Measurements from ENCODE around the gene SLC33A1. TPM values are rescaled to one million over a fixed set of nuclear protein-coding genes. Genes with fewer than 3 reads are reported as not detected.
"Not testable (repeated sequence)": the region's sequence is repeated elsewhere in the genome, so short reads cannot be mapped to it uniquely, and the experiment has no call there.

SLC33A1 gene
- 53.8 TPM for total RNA-seq

DNA sequence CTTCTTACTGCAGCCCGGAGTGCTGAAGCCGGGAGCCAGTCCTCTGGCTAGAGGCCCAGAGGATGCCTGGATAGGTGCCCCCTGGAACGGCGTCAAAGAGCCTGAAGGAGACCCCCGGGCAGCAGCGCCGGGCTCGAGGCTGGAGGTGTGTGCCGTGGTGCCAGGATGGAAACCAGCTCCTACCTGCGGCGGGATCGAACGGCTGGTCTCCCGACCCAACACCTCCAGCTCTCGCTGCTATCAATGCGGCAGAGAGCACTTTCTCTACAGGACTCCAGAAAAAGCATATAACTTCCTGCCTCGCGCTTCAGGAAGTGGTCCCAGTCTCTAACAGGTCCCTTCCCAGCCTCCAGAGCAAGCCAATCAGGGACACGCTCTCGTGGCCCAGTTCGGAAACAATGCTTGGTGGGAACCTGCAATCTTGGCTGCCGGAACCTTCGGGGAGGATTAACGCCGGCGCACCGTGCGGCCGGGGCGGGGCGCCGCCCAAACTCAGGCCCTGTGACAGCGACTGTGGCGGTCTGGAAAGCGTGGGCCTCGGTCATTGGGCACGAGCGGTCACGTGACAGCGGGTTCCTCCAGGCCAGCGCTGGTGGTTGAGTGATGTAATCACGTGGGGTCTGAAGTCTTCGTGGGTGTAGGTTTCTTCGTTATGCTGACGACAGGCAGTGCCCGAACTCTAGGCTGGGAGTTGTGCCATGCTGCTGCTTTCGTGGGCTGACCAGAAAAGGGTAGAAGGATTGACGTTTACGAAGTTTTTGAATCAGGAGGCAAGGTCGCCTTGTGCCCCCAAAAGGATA, at the start of gene SLC33A1:
TSS of gene SLC33A1 (minus strand) at position 287 of the 800 bp plus-strand sequence. CDS start 430 bp downstream, outside the sequence.
- peak; percentile 86 to 95 for DNase-seq (ENCODE audit: low spot score in 2 of 2)
- no peak for FAIRE-seq

DNA sequence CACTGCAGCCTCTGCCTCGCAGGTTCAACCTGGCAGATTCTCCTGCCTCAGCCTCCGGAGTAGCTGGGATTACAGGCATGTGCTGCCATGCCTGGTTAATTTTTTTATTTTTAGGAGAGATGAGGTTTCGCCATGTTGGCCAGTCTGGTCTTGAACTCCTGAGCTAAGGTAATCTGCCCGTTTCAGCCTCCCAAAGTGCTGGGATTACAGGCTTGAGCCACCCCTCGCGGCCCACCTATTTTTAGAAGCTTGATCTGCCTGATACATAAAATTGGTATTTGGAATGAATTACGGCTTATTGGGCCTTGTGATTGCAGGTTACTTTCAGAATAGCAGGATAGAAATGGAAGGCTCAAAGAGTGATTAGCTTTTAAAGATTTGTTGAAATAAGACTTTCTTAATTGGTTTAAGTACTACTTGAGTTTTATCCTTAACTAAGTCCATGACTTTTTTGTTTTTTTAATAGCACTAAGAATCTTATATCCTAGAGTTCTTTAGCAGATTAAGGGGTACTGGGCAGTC, 41.2 kb upstream of the SLC33A1 start:
- no peak for DNase-seq (ENCODE audit: low spot score in 2 of 2)
- no peak for FAIRE-seq

DNA sequence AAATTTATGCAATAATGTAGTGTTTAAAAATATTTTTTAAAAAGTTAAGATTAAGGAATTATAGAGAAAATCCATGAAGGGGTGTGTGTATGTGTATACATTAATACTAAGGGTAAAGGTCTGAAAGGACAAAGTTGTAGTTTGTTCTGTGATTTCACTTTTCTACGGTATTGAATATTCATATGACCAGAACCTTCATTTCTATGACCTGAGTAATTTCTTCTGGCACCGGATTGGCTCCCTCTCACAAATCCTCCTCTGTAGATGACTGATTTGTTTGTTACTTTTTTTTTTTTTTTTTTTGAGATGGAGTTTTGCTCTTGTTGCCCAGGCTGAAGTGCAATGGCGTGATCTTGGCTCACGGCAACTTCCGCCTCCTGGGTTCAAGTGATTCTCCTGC, 37.1 kb upstream of the SLC33A1 start:
- DNase-seq (ENCODE audit: low spot score in 2 of 2) (no peak), FAIRE-seq (no peak)

DNA sequence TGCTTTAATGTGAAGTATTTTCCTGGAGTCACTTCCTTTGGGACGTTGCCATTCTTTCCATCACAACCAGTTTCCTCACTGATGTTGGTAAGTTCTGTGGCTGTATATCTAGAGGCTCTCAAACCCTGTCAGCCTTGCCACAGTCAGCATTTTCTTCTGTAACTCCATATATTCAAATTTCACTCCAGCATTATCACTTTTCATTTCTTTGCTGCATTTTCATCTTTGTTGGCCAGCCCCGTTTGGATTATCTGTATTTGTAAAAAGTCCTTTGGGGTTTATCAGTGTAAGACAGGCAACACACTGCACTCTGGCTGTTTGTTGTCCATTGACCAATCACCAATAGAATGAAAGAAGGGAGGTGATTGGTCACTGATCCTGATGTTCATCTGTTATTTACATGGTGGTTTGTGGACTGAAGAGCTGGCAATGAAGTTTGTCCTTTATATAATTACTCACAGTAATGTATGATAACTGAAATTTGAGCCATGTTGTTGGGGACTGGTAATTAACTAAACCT, 36.5 kb upstream of the SLC33A1 start:
- DNase-seq (ENCODE audit: low spot score in 2 of 2) (no peak), FAIRE-seq (no peak)

DNA sequence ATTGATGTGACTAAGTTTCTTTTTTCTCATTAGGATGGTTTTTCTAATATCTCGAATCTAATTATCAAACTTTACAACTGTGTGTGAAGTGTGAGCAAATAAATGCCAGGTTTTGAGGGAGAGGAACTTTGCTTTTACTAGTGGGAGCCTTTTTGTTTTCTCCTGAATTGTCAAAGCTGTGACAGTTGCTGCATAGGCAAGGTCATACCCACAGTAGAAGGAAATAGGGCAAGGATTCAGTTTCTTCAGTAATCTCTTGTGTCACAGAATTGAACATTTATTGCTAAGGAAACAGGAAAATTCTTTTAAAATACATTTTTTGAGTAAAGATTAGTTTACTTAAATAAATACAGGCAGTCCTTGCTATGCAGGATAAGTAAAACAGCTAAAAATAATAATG, 35.7 kb upstream of the SLC33A1 start:
- FAIRE-seq (no peak), DNase-seq (ENCODE audit: low spot score in 2 of 2) (no peak)

DNA sequence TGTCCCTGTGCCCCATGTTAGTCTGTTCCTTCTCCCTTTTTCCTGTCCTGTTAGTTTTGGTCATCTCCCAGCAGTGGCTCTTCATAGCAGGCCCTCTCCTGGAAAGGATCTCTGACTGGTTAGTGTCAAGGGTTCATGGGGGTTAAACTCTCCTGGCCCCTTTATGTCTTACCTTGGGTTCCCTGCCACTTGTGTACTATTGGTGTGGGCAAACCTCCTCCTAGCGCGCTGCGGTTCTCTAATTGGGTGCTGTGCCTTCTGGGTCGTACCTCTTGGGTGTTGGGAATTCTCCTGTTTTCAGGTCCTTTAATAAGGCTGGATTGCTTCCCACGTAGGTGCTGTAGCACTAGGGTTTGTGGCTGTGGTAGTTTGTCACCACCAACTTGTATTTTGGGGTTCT, 35.0 kb upstream of the SLC33A1 start:
- FAIRE-seq (no peak), DNase-seq (ENCODE audit: low spot score in 2 of 2) (no peak)

DNA sequence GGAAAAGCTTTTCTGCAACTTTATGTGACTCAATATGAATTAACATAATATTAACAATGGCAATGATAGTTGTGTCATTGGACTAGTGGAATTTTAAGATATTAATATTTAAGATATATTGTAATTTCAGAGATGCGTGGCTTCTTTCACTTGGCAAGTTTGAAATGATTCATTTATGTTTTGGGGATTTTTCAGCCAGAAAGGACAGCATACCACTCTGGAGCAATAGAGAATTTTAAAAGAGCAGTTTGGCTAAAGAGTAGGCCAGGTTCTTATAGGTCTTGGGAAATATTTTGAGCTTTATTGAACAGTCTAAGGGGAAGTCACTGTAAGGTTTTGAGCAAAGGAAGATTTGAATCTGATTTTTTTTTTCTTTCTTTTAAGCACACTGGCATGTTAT, 32.7 kb upstream of the SLC33A1 start:
- FAIRE-seq (no peak), DNase-seq (ENCODE audit: low spot score in 2 of 2) (no peak)

DNA sequence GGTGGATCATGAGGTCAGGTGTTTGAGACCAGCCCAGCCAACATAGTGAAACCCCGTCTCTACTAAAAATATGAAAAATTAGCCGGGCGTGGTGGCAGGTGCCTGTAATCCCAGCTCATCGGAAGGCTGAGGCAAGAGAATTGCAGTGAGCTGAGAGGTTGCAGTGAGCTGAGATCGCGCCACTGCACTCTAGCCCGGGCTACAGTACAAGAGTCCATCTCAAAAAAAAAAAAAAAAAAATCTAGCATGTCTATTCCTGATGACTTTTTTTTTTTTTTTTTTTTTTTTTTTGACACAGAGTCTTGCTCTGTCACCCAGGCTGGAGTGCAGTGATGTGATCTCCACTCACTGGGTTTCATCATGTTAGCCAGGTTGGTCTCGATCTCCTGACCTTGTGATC, 32.1 kb upstream of the SLC33A1 start:
- not testable (repeated sequence) for FAIRE-seq; DNase-seq (ENCODE audit: low spot score in 2 of 2)

DNA sequence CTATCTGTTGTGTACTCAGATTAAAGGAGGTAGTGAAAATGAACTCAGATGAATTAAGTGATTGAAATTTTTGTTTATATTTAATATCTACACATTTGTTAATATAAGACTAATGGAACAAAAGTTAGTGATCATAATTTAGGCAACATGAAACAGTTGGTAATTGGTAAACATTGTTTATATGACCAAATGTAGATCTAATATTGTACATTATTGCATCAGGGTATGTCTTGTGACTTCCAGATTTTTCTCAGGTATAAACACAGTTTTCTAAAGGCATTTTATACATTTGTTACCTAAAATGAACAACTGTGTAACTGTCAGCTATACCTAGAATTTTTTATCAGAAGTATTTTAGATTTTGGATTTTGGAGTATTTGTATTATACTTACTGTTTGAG, 31.1 kb upstream of the SLC33A1 start:
- DNase-seq (ENCODE audit: low spot score in 2 of 2) (no peak), FAIRE-seq (peak; percentile 3)

DNA sequence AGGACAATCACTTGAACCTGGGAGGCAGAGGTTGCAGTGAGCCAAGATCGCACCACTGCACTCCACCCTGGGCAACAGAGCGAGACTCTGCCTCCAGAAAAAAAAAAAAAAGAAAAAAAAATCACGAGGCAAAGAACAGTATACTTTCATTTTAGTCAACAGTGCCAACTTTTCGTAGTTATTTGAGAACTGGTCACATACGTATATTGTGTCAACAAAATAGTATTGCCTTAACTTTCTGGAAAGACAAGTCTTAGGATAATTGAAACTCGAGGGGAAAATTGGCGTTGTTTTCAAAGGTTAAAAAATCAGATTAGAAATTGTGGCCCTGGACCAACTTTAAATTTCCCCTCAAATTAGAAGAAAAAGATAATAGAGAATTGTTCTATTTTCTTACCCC, 30.1 kb upstream of the SLC33A1 start:
- no peak for FAIRE-seq

DNA sequence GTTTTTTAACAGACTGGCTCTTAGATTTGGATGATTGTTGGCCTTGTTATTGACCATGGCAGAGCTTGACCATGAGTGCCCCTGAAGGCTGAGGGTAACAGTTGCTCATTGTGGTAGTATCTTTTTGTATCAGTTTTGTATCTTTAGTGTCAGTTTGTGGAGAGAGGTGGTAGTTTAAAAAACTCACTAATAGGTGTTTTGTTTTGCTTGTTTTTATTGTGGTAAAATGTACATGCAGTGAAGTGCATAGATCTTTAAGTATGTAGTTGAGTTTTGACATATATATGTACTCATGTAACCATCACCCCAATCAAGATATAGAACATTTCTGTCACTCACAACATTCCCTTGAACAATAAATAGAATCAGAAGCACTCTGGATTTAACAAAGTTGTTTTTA, 26.1 kb upstream of the SLC33A1 start:
- no peak for FAIRE-seq
- no peak for DNase-seq (ENCODE audit: low spot score in 2 of 2)

More for the DNA sequence above, 30.1 kb upstream of the SLC33A1 start:
- no peak for DNase-seq (ENCODE audit: low spot score in 2 of 2)

DNA sequence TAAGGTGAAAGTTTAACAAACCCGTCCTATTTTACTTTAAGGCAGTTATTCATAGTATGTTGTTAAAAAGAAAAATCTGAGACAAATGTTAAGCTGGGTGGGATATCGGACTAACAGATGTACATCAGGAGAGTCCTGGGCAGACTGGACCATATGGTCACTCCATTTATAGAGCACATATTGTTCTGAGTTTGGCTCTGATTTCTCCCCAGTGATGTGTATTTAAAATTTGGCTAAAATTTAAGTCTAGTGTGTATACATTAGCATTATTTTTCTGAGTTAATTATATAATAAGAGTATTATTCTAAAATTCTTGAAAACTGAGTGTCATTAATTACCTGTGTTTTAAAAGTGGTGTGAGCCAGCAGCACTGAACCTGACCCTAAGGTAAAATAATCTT, 22.3 kb upstream of the SLC33A1 start:
- FAIRE-seq: no peak
- DNase-seq (ENCODE audit: low spot score in 2 of 2): no peak

DNA sequence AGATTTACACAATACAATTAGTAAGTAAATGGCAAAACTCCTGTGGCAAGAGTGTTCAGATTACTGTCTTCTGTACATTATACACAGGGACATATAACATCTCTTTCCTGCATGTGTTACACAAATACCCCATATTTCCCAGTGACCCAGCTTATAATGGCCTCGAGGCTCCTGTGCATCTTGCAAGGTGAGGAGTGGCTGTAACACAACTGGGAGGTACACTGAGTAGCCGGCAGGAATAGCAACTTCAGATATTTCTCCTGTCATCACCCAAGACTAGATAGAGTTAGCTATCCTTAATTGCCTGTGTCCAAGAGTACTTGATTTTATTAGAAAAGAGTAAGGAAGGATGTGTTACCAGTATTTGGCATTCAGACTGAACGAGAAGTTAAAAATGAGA, 21.8 kb upstream of the SLC33A1 start:
- FAIRE-seq: no peak

DNA sequence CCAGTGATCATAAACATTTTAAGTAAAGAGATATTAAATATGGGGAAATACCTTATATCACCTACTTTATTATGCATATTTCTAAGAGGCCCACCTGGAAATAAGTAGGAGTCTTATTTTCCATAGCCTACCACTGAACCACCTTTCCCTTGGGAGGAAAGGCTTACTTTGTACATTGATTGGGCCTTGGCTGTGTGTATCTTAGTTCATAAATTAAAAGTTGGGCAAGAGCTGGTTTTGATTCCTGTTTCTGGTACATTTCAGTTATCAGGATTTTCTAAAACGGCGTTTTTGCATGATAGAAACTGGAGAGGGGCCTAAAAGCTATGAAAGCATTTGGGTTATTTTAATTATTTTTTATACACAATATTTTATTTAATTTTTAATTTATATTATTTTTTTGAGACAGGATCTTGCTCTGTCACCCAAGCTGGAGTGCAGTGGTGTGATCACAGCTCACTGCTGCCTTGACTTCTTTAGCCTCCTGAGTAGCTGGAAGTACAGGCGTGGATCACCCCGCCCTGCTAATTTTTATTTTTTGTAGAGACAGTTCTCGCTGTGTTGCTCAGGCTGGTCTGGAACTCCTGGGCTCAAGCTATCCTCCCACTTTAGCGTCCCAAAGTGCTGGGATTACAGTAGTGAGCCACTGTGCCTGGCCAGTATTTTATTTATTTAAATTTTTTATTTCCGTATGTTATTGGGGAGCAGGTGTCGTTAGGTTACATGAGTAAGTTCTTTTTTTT, 18.8 kb upstream of the SLC33A1 start:
- FAIRE-seq (no peak), DNase-seq (ENCODE audit: low spot score in 2 of 2) (no peak)

More for the DNA sequence above, 21.8 kb upstream of the SLC33A1 start:
- no peak for DNase-seq (ENCODE audit: low spot score in 2 of 2)

DNA sequence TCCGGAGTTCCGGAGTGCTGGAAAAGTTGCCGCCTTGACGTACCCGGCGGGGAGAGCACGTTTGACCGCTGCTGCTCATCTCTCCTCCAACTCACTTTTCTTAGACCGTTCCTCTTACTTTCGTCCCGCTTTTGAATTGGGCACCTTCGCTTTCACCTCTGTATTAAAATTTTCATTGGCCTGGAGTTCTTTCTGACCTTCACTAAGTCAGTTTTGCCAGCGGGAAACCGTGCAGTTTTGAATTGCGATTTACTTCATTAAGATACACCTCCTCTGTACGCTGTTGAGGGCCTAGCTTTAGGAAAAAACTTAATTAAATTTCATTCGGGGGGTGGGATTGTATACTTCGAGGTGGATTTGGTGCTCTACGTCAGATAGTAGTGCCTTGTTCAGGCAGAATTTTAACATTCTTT, 17.5 kb upstream of the SLC33A1 start:
- FAIRE-seq (no peak), DNase-seq (ENCODE audit: low spot score in 2 of 2) (no peak)

DNA sequence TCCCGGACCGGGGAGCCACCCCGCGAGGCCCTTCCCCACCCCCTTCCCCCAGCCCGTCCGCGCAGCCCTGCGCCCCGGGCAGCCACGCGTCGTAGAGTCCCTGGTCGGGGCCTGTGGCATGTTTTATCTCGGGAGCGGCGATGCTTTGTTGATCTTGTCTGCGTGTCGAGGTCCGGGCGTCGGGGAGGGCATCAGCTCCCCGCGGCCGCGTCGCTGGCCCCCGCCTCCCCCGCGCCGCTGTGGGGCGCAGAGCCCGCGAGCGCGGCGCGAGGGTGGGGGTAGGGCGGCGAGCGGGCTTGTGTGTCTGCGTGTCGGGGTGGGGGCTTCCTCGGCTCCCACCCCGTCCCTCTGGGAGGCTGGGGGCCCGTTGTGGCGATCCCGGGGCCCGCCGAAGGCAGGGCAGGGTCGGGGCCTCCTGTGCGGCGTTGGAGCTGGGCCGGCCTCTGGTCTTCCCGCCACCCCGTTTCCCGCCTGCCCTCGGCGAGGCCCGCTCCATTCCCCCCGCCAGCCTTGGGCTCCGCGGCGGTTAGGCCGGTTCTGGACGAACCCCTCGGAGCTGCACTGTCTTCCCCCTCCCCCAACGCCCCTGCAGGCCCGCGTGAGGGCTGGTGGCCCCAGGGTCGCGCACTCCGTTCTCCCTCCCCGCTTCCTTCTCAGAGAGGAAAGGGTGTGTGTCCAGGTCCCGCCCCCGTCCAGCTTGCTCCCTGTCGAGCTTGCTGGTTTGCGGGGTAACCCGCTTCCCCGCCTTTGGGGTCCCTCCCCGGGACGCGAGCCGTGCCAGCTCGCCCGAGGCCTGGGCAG, 16.9 kb upstream of the SLC33A1 start:
- FAIRE-seq (no peak), DNase-seq (ENCODE audit: low spot score in 2 of 2) (peak; percentile 54 to 67)

DNA sequence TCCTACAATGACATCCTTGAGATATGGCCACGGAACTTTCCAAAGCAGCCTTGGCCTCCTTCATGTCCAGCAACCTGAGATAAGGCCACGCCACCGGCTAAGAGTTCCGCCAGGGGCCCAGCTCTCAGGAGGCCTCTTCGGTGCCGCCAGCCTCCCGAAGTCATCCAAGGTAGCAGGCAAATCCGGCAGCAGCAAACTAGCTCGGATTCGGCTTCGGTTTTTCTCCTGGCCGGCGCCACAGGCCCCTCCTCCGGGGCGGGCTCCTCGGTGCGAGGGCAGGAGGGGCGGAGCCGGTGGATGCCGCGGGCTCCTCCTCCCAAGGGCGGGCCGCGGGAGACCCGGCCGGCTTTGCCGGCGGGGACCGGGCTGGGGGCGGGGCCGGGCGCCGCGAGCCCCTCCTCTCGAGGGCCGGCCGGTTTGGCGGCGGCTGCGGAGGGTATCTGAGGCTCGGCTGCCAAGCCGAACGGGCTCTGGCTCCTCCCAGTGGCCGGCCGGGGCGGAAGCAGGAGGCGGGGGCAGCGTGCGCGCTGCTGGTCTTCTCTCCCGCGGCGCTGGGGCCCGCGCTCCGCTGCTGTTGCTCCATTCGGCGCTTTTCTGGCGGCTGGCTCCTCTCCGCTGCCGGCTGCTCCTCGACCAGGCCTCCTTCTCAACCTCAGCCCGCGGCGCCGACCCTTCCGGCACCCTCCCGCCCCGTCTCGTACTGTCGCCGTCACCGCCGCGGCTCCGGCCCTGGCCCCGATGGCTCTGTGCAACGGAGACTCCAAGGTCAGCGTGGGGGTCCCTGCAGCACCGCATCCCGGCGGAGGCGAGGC, 16.1 kb upstream of the SLC33A1 start, which contains the start of gene GMPS:
TSS of gene GMPS (plus strand) at position 518 of the 812 bp plus-strand sequence. CDS start at position 739, 221 bp downstream.
- FAIRE-seq: no peak
- peak; percentile 95 to 96 for DNase-seq (ENCODE audit: low spot score in 2 of 2)

DNA sequence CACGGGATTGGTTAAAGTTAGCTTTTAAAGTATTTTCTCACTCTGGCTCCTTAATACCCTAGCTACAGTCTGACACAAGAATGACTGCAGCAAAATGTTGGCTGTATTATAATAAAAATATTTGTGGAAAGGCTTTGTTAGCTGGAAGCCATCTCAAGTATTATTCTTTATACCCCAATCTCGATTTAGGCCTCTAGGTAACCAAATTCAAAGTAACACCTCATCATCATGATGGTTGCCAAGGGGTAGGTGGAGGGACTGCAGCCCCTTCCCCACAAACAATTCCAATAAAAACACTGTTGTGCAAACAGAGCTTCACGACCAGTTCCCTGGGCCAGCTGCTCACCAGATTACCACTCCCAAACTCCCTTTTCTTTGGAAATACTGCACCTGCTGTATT, 15.5 kb upstream of the SLC33A1 start:
- DNase-seq (ENCODE audit: low spot score in 2 of 2) (no peak), FAIRE-seq (no peak)

DNA sequence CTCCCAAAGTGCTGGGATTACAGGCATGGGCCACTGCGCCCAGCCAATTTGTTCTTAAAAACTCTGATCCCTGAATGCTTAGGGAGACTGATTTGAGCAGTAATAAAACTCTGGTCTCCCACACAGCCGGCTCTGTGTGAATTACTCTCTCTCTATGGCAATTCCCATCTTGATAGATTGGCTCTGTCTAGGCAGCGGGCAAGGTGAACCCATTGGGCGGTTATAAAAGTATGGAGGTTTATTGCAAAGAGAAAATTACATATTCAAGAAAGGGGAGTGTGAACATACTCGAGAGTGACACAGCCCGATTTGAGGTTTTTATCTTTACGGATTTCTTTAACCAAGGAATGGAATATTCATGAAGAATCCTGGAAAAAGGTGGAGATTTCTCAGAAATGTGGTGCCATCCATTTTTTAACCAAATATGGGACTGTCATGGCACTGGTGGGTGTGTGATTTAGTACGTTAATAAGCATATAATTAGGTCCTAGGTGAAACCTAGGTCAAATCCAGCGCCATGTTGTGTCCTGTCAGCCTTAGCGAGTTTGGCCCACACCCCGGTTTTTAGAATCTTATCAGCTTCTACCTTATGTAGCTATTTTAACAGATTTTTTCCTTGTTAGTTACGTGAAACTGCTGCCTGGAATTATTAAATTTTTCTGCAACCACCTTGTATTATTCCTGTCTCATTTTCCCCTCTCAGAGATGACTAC, 9.0 kb upstream of the SLC33A1 start:
- no peak for FAIRE-seq
- no peak for DNase-seq (ENCODE audit: low spot score in 2 of 2)

All from frontal cortex (tissue), 4 donors.